Nephron (organoid): Measurements from ENCODE around the gene RALGPS1.
"Not testable (repeated sequence)": the region's sequence is repeated elsewhere in the genome, so short reads cannot be mapped to it uniquely, and the experiment has no call there.

ENCODE experiments used
- H3K27ac Mint-ChIP-seq, 3 experiments: 2 replicates each; pipeline ENCODE4 v1.8.0; 2020; ENCODE audit warnings: mixed read lengths in 3 of 3, mild to moderate bottlenecking in 2 of 3, moderate library complexity in 1 of 3
- H3K27me3 Mint-ChIP-seq: 2 replicates; pipeline ENCODE4 v1.8.0; 2021; ENCODE audit warnings: low read depth, mild to moderate bottlenecking, moderate library complexity, mixed read lengths
- H3K36me3 Mint-ChIP-seq: 2 replicates; pipeline ENCODE4 v1.8.0; 2020; ENCODE audit warnings: low read depth, mixed read lengths
- H3K4me1 Mint-ChIP-seq: 2 replicates; pipeline ENCODE4 v1.8.0; 2020; ENCODE audit warnings: mixed read lengths
- H3K4me3 Mint-ChIP-seq, 3 experiments: 2 replicates each; pipeline ENCODE4 v1.8.0; 2020; ENCODE audit warnings: mild to moderate bottlenecking in 3 of 3, mixed read lengths in 3 of 3, moderate library complexity in 2 of 3
- H3K9me3 Mint-ChIP-seq: 2 replicates; pipeline ENCODE4 v1.8.0; 2020; ENCODE audit warnings: mixed read lengths
- TF ChIP-seq, protein P1 (sequence below), 3 experiments: fragments of 200-600 bp; sonication (generic); IDR thresholded peaks; one replicate each; pipeline ENCODE4 v1.5.0; 2021; ENCODE audit warnings: antibody characterized with exemption in 3 of 3; ENCODE audit not compliant: unreplicated experiment in 3 of 3

Gene RALGPS1

DNA sequence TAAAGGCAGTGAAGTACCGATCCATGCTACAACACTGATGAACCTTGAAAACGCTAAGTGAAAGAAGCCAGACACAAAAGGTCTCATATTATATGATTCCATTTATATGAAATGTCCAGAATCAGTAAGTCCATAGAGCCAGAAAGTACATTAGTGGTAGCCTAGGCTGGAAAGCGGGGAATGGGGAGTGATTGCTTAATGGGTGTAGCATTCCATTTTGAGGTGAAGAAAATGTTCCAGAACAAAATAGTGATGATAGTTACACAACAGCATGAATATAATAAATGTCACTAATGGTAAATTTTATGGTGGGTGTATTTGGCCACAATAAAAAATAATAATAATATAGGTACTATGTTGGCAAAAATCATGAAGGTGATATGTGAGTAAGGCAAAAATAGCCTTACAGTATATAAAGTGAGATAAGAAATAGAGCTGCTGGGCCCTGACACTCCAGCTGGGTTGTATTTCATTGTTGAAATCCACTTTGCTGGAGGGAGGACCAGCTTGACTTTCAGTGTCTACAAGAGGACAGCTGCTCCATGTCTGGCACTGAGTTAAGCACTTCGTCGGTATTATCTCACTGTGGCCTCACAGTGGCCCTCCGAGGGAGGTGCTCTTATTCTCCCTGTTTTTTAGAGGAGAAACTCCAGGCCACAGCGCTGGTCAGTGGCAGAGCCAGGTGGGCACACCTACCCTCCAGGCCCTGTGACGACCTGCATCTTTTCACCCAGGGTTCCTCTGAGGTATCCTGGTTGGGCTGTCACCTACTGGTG lies 230.3 kb downstream of the RALGPS1 start:
- Mint-ChIP-seq H3K27me3 (no peaks in the 10 kb centered on the region), H3K4me1 (peaks cover 23% of the 10 kb centered on the region), H3K9me3 (peaks cover 4% of the 10 kb centered on the region), H3K4me3 (no peak overlapping the region), H3K27ac (no peak overlapping the region), H3K36me3 (no peaks in the 10 kb centered on the region)
- TF ChIP-seq, protein P1, sequence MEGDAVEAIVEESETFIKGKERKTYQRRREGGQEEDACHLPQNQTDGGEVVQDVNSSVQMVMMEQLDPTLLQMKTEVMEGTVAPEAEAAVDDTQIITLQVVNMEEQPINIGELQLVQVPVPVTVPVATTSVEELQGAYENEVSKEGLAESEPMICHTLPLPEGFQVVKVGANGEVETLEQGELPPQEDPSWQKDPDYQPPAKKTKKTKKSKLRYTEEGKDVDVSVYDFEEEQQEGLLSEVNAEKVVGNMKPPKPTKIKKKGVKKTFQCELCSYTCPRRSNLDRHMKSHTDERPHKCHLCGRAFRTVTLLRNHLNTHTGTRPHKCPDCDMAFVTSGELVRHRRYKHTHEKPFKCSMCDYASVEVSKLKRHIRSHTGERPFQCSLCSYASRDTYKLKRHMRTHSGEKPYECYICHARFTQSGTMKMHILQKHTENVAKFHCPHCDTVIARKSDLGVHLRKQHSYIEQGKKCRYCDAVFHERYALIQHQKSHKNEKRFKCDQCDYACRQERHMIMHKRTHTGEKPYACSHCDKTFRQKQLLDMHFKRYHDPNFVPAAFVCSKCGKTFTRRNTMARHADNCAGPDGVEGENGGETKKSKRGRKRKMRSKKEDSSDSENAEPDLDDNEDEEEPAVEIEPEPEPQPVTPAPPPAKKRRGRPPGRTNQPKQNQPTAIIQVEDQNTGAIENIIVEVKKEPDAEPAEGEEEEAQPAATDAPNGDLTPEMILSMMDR (IDR thresholded peaks at IDR 0.05; ENCODE audit: unreplicated experiment in 3 of 3): no peak

DNA sequence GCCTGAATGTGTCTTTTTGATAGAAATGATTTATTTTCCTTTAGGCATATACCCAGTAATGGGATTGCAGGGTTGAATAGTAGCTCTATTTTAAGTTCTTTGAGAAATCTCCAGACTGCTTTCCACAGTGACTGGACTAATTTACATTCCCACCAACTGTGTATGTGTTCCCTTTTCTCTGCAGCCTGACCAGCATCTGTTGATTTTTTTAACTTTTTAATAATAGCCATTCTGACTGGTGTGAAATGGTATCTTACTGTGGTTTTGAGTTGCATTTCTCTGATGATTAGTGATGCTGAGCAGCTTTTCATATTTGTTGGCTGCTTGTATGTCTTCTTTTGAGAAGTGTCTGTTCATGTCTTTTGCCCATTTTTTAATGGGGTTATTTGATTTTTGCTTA lies 232.3 kb downstream of the RALGPS1 start:
- not testable (repeated sequence) for H3K4me3 Mint-ChIP-seq, H3K36me3 Mint-ChIP-seq, H3K27ac Mint-ChIP-seq, H3K9me3 Mint-ChIP-seq, H3K27me3 Mint-ChIP-seq
- peaks cover 15% of the 10 kb centered on the region for H3K4me1 Mint-ChIP-seq

DNA sequence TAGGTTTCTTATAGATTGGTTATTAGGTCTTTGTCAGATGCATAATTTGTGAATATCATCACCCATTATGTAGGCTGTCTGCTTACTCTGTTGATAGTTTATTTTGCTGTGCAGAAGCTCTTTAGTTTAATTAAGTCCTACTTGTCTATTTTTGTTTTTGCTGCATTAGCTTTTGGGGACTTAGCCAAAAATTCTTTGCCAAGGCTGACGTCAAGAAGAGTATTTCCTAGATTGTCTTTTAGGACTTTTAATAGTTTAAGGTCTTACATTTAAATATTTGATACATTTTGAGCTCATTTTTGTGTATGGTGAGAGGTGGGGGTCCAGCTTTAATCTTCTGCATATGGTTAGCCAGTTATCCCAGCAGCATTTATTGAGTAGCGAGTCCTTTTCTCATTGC lies 232.7 kb downstream of the RALGPS1 start:
- TF ChIP-seq, protein P1 (IDR thresholded peaks at IDR 0.05; ENCODE audit: unreplicated experiment in 3 of 3): no peak
- peaks cover 15% of the 10 kb centered on the region for H3K4me1 Mint-ChIP-seq
- no peak overlapping the region for H3K4me3 Mint-ChIP-seq
- H3K27ac Mint-ChIP-seq: no peak overlapping the region
- peaks cover 4% of the 10 kb centered on the region for H3K9me3 Mint-ChIP-seq
- H3K27me3 Mint-ChIP-seq: no peaks in the 10 kb centered on the region
- H3K36me3 Mint-ChIP-seq: no peaks in the 10 kb centered on the region

DNA sequence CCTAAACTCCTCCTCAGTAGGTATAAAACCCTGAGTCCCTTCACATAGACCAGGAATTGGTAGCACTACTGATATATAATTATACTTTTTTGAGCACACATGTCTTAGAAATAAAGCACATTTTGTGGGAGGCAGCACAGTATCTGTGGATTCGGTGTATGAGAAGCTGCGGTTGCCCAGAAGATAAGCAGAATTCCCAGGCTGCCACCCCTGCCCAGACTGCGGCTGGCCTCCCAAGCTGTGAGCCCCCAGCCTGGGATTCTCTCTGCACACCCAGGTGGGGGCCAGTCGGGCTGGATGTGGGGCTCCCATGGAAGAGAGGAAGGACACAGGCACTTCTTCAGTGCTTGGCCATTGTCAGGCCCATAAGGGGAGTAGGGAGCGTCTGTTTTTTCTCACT lies 233.4 kb downstream of the RALGPS1 start:
- Mint-ChIP-seq H3K27me3 (no peaks in the 10 kb centered on the region), H3K4me3 (no peak overlapping the region), H3K4me1 (peaks cover 13% of the 10 kb centered on the region), H3K36me3 (no peaks in the 10 kb centered on the region), H3K27ac (no peak overlapping the region), H3K9me3 (peaks cover 4% of the 10 kb centered on the region)
- TF ChIP-seq, protein P1 (IDR thresholded peaks at IDR 0.05; ENCODE audit: unreplicated experiment in 3 of 3): no peak

DNA sequence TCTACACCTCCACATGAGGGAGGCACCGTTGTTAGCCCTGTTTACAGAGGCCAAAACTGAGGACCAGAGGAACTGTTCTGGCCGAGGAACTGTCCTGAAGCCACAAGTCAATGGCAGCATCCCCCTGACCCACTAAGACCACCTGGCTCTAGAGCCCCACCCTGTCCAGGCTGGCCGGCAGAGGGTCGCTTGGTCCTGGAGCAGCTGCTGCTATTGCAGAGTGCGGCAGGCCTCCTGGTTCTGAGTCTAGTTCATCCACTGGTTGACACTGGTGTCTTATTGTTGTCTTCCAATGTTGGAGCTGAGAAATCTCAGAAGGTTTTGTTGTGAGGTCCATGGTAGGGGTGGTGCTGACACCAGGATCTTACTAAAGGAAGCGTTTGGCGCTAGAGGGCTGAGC lies 234.4 kb downstream of the RALGPS1 start:
- Mint-ChIP-seq H3K36me3 (no peaks in the 10 kb centered on the region), H3K4me1 (peaks cover 7% of the 10 kb centered on the region), H3K9me3 (peaks cover 4% of the 10 kb centered on the region), H3K4me3 (no peak overlapping the region), H3K27ac (no peak overlapping the region), H3K27me3 (no peaks in the 10 kb centered on the region)
- TF ChIP-seq, protein P1 (IDR thresholded peaks at IDR 0.05; ENCODE audit: unreplicated experiment in 3 of 3): no peak

DNA sequence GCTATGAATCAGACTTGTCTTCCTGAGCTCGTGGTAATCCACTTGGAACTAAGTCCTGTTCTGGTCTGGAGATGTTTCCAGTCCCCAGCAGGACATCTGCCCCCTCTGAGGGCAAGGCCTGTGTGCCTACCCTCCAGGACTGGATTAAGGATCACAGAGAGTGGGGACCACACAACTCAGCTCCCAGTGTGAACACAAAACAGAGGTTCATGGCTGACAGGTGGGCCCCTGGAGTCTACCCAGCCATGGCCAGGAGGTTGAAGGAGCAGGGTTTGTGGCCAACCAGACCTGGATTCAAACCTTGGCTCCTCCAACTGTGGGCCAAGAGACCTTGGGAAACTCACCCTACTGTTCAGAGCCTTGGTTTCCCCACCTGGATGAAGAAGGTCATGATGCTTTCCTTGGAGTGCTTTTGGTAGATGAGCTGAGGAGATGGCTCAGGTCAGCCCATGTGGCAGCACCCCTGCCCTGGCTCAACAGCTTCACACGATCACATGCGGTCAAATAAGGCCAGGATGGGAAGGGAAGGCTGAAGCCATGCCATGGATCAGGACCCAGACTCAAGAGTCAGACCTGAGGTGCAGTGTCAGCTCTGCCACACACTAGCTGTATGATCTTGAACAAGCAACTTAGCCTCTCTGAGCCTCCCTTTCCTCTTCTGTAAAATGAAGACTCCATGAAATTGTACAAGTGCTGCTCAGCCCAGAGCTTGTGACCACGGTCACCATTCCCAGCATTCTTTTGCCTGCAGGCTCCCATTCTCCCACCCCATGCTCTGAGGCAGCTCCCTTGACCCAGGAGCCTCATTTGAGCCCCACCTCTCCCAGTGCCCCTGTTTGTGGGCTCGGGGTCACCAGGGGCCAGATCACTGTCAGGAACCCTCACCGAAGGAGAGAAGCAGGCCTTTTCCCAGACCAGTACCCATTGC lies 235.1 kb downstream of the RALGPS1 start:
- no peak overlapping the region for H3K4me3 Mint-ChIP-seq
- H3K36me3 Mint-ChIP-seq: no peaks in the 10 kb centered on the region
- H3K27ac Mint-ChIP-seq: no peak overlapping the region
- no peaks in the 10 kb centered on the region for H3K27me3 Mint-ChIP-seq
- TF ChIP-seq, protein P1 (IDR thresholded peaks at IDR 0.05; ENCODE audit: unreplicated experiment in 3 of 3): no peak
- peaks cover 4% of the 10 kb centered on the region for H3K9me3 Mint-ChIP-seq
- H3K4me1 Mint-ChIP-seq: peaks cover 13% of the 10 kb centered on the region
